ENCODE results near the gene LINGO3.

Gene LINGO3

DNA sequence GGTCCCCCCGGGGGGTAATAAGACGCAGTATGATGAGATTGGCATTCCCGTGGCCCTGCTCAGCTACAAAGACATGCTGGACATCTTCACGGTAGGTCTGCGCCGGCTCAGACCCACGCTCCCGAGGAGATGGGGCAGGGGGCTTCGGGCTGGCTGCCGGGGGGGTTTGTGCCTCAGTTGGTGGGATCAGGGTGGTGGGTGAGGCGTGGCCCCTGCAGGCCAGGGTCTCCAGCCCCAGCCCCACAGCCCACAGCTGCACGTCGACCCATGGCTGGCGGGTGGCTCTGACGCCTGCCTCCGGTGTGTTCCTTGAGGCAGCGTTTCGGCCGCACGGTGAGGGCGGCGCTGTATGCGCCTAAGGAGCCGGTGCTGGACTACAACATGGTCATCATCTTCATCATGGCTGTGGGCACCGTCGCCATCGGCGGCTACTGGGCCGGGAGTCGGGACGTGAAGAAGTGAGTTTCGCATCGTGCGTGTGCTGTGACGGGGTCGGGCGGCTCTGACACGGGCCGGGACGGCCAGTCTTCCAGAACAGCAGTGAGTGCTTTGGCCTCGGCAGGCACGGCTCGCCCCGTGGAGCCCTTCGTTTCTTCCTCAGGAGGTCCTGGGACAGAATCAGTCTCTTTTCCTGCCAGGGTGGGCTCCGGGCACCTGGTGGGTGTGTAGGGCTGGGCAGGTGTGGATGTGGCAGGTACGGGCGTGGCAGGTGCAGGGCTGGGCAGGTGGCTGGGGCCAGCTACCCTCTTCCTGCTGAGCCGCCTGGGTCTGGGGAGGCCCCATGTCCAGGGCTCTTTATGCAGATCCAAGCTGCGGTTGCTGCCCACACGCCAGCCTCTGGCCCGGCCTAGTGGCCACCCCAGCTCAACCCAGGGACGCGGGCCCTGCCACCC, 31.0 kb upstream of the LINGO3 start:
- no peak for DNase-seq

GRCh38 chr19:2338055-2338615, 30.2 kb upstream of the LINGO3 start:
- DNase-seq = no peak

GRCh38 chr19:2337329-2337707, 29.4 kb upstream of the LINGO3 start:
- DNase-seq = no peak

DNA sequence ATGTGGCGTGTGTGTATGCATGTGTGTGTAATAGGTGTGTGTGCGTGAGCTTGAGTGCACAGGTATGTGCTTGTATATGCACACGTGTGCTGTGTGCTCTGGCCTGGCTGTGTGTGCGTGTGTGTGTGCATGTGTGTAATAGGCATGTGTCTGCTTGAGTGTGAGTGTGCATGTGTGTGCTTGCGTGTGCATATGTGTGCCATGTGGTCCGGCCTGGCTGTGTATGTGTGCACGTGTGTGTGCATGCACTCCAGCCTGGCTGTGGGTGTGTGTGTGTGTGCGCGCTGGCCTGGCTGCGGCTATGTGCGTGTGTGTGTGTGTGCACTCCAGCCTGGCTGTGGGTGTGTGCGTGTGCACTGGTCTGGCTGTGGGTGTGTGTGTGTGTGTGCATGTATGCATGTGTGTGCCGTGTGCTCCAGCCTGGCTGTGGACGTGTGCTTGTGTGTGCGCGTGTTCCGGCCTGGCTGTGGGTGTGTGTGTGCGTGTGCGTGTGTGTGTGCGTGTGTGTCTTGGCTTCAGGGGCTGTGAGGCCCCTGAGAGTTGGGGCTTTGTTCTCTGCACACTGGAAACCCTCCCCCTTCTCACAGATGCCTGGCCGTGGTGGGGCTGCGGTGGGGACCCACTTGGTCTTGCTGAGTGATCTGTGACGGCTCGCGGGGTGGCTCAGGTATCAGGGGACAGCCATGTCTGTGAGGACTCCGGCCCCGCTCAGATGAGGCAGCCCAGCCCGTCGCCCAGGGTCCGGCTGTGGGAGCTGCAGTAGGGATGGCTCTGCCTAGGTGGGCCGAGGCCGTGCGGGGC, 28.8 kb upstream of the LINGO3 start:
- no peak for DNase-seq

GRCh38 chr19:2335848-2336247, 27.9 kb upstream of the LINGO3 start:
- DNase-seq = no peak

DNA sequence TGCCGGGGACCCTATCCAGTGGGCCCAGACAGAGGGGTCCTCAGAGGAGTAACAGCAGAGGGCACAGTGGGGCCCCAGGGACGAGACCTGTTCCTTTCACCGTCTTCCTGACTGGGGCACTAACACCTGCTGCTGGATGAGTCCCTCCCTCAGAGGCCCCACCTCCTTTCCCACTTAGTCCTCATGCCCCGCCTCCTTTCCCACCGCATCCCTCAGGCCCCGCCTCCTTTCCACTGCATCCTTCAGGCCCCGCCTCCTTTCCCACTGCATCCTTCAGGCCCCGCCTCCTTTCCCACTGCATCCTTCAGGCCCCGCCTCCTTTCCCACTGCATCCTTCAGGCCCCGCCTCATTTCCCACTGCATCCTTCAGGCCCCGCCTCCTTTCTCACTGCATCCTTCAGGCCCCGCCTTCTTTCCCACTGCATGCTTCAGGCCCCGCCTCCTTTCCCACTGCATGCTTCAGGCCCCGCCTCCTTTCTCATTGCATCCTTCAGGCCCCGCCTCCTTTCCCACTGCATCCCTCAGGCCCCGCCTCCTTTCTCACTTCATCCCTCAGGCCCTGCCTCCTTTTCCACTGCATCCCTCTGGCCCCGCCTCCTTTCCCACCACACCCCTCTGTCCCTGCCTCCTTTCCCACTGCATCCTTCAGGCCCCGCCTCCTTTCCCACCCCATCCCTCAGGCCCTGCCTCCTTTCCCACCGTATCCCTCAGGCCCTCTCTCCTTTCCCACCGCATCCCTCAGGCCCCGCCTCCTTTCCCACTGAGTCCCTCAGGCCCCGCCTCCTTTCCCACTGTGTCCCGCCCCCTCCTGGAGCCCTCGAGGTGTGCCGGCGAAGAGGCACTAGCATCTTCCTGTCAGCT, 27.3 kb upstream of the LINGO3 start:
- DNase-seq = no peak

DNA sequence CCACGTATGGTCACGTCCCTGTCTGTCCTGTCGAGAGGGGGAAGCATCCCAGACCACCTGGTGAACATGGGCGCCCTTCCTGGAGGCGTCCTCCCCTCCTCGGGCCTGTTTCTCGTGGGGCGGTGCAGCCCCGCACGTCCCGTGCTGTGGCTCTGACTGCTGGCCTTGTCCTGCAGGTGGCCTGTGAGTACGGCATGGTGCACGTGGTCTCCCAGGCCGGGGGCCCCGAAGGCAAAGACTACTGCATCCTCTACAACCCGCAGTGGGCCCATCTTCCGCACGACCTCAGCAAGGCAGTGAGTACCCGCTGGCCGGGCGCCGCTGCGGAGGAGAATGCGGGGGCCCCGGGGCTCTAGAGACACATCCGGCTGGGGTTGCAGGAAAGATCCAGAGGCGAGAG, 26.5 kb upstream of the LINGO3 start:
- no peak for DNase-seq

DNA sequence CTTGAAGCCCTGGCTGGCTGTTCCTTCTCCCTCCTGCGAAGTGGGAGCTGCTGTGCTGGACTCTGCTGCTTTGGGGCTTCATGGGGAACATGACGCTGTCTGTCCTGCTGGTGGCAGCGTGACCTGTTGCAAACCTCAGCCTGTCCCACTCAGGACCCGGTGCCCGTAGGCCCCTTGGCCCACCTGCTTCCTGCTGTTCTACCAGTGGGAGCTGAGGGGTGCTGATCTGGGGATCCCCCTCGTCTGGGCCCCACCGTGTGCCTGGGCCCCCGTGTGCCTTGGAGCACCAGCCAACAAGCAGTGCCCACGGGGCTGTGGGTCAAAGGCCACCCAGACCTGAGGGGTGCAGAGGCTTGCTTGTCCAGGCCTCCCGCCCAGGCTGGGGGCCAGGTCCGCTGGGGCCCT, 25.9 kb upstream of the LINGO3 start:
- DNase-seq = no peak

DNA sequence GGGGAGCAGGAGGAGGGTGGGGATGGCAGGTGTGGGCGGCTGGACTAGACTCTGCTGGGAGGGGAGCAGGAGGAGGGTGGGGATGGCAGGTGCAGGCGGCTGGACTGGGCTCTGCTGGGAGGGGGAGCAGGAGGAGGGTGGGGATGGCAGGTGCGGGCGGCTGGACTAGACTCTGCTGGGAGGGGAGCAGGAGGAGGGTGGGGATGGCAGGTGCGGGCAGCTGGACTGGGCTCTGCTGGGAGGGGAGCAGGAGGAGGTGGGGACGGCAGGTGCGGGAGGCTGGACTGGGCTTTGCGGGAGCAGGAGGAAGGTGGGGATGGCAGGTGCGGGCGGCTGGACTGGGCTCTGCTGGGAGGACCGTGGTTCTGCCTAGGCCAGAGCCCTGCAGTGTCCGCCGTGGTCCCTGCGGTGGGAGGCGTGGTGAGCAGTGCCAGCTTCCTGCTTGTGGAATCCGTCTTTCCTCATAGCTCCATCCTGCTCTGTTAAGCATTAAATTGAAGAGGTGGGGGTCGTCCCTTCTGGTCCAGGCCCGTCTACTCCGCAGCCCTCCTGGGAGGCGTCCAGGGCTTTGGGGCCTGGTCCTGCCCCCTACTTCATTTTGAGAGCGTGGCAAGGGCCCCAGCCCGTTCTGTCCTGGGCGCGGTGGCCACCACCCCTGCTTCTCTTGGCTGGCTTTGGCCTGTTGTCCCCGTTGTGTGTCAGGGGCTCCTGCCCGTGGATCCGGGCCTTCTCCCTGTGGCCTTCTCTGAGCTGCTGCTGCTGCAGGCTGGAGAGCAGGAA, 25.3 kb upstream of the LINGO3 start:
- peak; percentile 85 for DNase-seq

GRCh38 chr19:2332341-2333026, 24.5 kb upstream of the LINGO3 start:
- peak; percentile 53 for DNase-seq

DNA sequence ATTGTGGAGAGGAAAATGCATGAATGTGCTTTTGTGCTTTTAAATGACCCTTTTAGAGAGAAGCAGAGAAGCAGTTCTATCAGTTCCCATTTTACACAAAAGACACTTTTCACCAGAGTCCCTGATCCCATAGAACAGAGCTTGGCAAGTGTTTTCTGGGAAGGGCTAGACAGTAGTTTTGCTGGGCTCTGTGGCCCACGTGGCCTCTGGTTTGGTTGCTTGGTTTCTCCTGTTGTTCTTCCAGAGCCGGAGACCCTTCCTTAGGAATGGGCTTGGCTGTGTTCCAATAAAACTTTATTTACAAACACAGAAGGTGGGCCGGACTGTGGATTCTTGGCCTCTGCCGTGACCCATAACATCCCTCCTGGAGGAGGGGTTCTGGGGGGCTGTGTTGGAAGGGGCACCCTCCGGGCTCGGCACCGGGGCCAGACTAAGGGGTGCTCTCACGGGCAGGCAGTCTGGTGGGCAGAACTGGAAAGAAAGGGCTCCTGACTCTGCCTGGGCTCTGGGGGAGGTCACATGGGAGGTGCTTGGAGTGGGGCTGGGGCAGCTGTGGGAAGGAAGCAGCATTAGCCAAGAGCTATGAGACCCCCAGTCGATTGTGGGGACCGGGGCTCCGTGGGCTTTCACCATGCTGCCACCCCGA, 23.8 kb upstream of the LINGO3 start:
- DNase-seq = no peak

DNA sequence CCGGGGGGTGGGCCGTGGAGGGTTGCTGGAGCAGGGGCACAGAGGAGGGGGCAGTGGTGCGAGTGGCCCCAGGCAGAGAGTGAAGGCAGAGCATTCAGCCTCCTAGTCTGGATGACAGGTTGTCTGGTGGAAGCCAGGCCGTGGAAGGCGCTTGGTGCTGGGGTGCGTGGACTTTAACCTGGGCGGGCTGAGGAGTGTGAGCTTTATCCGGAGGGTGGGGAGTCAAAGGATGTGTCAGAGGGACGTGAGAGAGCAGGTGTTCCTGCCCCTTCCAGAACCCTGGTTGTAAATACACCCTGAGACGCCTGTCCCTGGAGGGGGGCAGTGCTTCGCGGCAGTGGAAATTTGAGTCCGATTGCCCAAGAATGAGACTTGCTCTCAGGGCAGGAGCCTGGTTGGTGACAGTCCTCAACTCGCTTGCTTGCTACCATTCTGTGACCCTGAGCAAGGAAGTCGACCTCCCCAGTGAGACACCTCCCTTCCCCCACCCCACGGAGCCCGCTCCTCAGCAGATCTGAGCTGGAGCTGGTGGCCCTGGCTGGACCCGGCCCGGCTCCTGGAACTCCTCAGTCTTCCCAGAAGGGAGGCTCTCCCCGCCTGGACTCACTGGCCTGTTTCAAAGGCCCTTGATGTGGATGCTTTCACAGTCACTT, 22.8 kb upstream of the LINGO3 start:
- DNase-seq = no peak

DNA sequence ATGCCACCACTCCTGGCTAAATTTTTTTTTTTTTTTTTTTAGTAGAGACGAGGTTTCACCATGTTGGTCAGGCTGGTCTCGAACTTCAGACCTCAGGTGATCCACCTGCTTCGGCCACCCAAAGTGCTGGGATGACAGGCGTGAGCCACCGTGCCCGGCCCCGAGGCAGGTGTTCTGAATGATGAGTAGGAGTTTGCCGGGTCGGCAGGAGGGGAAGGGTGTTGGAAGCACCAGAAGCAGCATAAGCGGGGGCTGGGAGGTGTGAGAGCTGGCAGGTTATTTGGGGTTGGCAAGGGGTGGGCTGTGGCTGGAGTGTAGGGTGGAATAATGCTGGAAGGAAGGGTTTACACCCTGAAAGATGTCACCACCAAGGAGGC, 22.3 kb upstream of the LINGO3 start:
- DNase-seq = no peak

DNA sequence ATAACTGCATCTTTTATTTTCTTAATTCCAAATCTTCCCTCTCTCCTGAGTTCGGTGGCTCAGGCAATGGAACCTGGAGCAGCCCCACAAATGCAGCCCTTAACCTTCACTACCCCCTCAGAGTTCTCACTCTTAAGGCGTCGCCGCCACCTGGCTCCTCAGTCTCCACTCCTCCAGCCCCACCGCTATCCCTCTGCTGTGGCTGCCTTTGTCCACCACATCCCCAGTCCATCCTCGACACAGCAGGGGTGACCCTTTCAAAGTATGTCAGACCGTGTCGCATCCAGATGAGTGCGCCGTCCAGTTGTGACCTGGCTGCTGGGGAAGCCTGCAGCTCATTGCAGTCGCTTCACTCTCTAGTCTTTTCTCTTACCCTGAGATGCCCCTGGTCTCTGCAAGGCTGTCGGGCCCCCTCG, 21.6 kb upstream of the LINGO3 start:
- no peak for DNase-seq

GRCh38 chr19:2329149-2329478, 21.2 kb upstream of the LINGO3 start:
- no peak for DNase-seq

DNA sequence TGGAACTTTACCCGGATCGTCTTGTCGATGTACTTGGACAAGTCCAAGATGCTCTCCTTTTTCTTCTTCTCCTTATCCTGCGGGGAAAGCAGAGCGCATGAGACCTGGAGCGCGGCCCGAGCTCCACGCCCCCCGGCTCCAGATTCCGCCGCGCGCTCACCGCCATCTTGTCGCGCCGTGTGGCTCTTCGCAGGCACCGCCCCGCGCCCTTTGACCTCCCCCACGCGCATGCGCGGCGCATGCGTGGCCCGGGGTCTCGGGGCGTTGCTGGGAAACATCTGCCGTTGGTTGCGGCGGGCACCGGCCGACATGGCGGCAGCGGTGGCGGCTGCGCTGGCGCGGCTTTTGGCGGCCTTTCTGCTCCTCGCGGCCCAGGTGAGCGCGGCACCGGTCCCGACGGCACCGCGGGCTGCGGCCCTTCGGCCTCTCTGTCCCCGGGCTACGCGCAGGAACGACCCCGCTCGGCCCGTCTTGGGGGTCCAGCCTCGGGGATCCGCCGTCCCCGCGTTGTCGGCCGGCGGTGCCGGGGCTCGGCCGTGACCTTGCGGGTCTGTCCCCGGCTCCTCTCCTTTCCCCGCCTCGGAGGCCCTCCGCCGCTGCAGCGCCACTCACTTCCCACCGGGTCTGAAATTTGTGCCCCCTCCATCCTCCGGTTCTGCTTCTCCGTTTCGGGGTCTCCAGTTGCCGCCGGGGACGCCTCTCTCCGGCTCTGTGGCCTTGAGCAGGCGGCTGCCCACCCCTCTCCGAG, 20.6 kb upstream of the LINGO3 start, which contains the start of the genes LSM7 and SPPL2B:
Gene LSM7, minus strand, starts transcription at position 186 of the 748 bp plus-strand sequence. Its CDS starts 20 bp downstream, at position 166.
Gene SPPL2B, plus strand, starts transcription at position 284 of the 748 bp plus-strand sequence. Its CDS starts 26 bp downstream, at position 310.
- DNase-seq = peak; percentile 87

- DNase-seq = no peak
Observed at GRCh38 chr19:2327773-2328400, 19.9 kb upstream of the LINGO3 start.

DNA sequence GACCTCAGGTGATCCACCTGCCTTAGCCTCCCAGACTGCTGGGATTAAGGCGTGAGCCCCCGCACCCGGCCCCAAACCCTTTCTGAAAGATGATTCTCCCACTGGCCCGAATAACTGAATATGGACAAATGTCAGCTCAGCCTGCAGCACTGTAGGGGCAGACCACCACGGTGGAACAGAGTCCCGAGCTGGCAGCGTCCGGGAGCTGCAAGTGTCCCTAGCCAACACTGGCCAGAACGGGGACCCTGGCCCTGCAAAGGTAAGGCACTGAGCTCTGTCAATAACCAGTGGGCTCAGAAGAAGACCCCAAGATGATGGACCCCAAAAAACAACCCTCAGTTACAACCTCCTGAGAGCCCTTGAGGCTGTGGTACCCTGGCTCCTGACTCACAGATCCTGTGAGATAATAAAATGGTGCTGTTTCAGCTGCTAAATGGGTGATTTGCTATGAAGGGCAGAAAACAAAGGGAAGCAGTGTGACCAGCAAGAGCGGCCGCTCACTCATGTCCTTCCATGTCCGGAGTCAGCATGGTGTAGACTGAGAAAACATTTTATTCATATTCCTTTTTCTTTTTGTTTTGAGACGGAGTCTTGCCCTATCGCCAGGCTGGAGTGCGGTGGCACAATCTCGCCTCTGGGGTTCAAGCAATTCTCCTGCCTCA, 18.9 kb upstream of the LINGO3 start:
- DNase-seq = no peak

All from NCI-H1092 (cell line).